Psoas muscle (tissue), 8 donors: Measurements from ENCODE around the gene GAB2. TPM values are rescaled to one million over a fixed set of nuclear protein-coding genes. Genes with fewer than 3 reads are reported as not detected.
"Not testable (repeated sequence)": the region's sequence is repeated elsewhere in the genome, so short reads cannot be mapped to it uniquely, and the experiment has no call there.

Experiments
- ATAC-seq, 4 donors: fragments of 200-7000 bp; cut with Tn5 transposase; one replicate each; pipeline ENCODE4 v1.9.1; 2020; ENCODE audit warnings: moderate library complexity in 3 of 4, mild to moderate bottlenecking in 2 of 4
- DNase-seq, 2 donors: peaks; one replicate each; pipeline ENCODE4 v3.0.0-alpha.2; 2020
- H3K27ac ChIP-seq: fragments of 200-600 bp; one replicate; pipeline ENCODE4 v1.8.0; 2022
- H3K27me3 ChIP-seq, 3 donors: fragments of 200-600 bp in 1 of 3; one replicate each; pipeline versions ENCODE4 v1.6.1 to v1.8.0; 2013 to 2022; ENCODE audit warnings: low read length in 2 of 3, mild to moderate bottlenecking in 2 of 3, moderate library complexity in 1 of 3; ENCODE audit not compliant: insufficient read depth in 3 of 3
- H3K36me3 ChIP-seq, 2 donors: fragments of 200-600 bp in 1 of 2; one replicate each; pipeline versions ENCODE4 v1.6.1 to v1.8.0; 2013 to 2022; ENCODE audit warnings: low read depth in 1 of 2, mild to moderate bottlenecking in 1 of 2, moderate library complexity in 1 of 2; ENCODE audit not compliant: insufficient read depth in 1 of 2
- H3K4me1 ChIP-seq: fragments of 200-600 bp; one replicate; pipeline ENCODE4 v1.8.0; 2022
- H3K4me3 ChIP-seq: fragments of 200-600 bp; one replicate; pipeline ENCODE4 v1.8.0; 2022; ENCODE audit warnings: mild to moderate bottlenecking
- H3K9me3 ChIP-seq: fragments of 200-600 bp; one replicate; pipeline ENCODE4 v1.8.0; 2022
- CTCF ChIP-seq: fragments of 200-600 bp; IDR thresholded peaks from one replicate; pipeline ENCODE4 v1.8.0; 2022; ENCODE audit warnings: antibody characterized with exemption
- WGBS, 3 donors: extraction: QIAGEN DNeasy Blood & Tissue Kit; methylation state at CpG; one replicate each; pipeline versions ENCODE4 v1.1.6 to v1.1.7; 2013; 5-methylcytosine and 5-hydroxymethylcytosine counted together
- intact Hi-C, 2 donors: fragments of 100-400 bp; cut with DNase I; formaldehyde crosslinking; loops; one replicate each; pipeline versions ENCODE4 v1.11.0 to v1.14.2; 2022
- polyA plus RNA-seq, 3 donors: library from polyadenylated mRNA; stranded (reverse); fragments of 200-250 nt; gene quantifications; one replicate each; pipeline ENCODE4 v1.2.3, GENCODE V29; 2013
- total RNA-seq, 4 donors: library from RNA; stranded (reverse); fragmentation: NEBNext Ultra II Directional in 2 of 4; extraction: Animal tissue kit (Norgen Biotek cat#: 25700) in 2 of 4; gene quantifications; one replicate each; pipeline versions ENCODE4 v1.2.1 to v1.2.4, GENCODE V29; 2021 to 2023
- donor health status: healthy with polysubstance abuse.
- donor health status: DM: no; HTN: no; CAD: no; lungs with moderate emphysema.
- donor health status: Bipolar disorder and iron deficiency.
- donor health status: healthy.
- donor health status: DM: yes; HTN: yes; CAD: no.
- donor health status: DM: no; HTN: no; CAD: no.
- donor health status: DM: no; HTN: no; CAD: no.
- donor health status: DM: yes; HTN: yes; CAD: no.

Gene GAB2
- total and polyA plus RNA-seq, 7 donors: 2.7 to 6.3 (median 4.7) TPM

- no peak for ATAC-seq
- Histone ChIP-seq H3K9me3 (no peaks in the 10 kb centered on the region), H3K4me1 (no peaks in the 10 kb centered on the region), H3K27ac (no peak overlapping the region), H3K4me3 (no peak overlapping the region), H3K27me3 (no peaks in the 10 kb centered on the region), H3K36me3 (peaks cover 0 to 22% of the 10 kb centered on the region in 2 donors)
- DNase-seq: no peak
- WGBS, 3 donors: 88% methylated on average over 7 of the region's 7 CpGs
- intact Hi-C loops: no loop called here
- no peak for TF ChIP-seq CTCF
Measured at GRCh38 chr11:78177216-78177615, 240.4 kb downstream of the GAB2 start.

DNA sequence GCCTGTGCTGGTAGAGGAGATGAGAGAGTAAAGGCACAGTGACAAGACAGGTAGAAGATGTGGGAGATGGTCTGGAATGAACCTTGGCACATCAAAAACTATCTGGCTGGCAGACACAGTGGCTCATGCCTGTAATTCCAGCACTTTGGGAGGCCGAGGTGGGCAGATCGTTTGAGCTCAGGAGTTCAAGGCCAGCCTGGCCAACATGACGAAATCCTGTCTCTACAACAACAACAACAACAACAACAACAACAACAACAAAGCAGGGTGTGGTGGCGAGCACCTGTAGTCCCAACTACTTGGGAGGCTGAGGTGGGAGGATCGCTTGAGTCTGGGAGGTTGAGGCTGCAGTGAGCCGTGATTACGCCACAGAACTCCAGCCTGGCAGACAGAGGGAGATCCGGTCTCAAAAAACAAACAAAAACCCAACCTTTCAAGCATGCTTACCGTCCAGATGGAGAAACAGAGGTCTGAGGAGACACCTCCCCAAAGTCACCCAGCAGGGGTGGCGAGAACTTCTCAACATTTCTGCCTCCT is 240.9 kb downstream of the GAB2 start:
- Histone ChIP-seq H3K4me3 (no peak overlapping the region), H3K36me3 (peaks cover 0 to 27% of the 10 kb centered on the region in 2 donors), H3K9me3 (no peaks in the 10 kb centered on the region), H3K4me1 (no peaks in the 10 kb centered on the region), H3K27me3 (no peaks in the 10 kb centered on the region), H3K27ac (no peak overlapping the region)
- DNase-seq (no peak), ATAC-seq (no peak)
- WGBS, 3 donors: 91 to 94% (median 93%) methylated on average over 10 of the region's 10 CpGs
- intact Hi-C loops: no loop called here
- no peak for TF ChIP-seq CTCF

DNA sequence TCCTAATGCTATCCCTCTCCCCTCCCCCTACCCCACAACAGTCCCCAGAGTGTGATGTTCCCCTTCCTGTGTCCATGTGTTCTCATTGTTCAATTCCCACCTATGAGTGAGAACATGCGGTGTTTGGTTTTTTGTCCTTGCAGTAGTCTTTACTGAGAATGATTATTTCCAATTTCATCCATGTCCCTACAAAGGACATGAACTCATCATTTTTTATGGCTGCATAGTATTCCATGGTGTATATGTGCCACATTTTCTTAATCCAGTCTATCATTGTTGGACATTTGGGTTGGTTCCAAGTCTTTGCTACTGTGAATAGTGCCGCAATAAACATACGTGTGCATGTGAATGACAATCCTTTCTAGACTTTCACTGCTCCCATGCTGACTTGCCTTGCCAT is 241.8 kb downstream of the GAB2 start:
- peaks cover 0 to 27% of the 10 kb centered on the region in 2 donors for H3K36me3 ChIP-seq
- 95 to 99% (median 98%) methylated on average over 3 of the region's 3 CpGs for WGBS, 3 donors
- H3K27ac ChIP-seq, H3K27me3 ChIP-seq, H3K4me1 ChIP-seq, H3K9me3 ChIP-seq, DNase-seq, intact Hi-C loops, ATAC-seq, H3K4me3 ChIP-seq: not testable (repeated sequence)

DNA sequence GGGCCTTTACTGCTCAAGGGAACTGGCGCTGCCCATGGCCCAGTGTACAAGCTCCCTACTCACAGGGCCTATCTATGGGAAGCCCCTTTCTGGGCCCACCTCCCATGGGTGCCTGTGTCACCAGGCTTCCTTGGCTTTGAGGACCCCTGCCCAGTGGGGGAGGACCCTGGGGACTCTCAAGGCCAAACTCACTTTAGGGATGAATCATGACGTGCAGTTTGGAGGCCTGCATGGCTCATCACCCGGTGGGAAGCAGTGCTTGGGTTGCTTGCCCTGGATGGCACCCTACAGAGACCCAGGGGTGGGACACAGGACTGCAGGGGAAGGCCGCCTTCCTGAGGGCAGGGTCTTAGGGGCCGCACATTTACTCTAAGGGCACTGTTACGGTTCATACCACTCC is 245.7 kb downstream of the GAB2 start:
- Histone ChIP-seq H3K4me1 (no peaks in the 10 kb centered on the region), H3K4me3 (no peak overlapping the region), H3K27me3 (no peaks in the 10 kb centered on the region), H3K27ac (no peak overlapping the region), H3K9me3 (no peaks in the 10 kb centered on the region), H3K36me3 (peaks cover 0 to 27% of the 10 kb centered on the region in 2 donors)
- TF ChIP-seq CTCF: no peak
- no peak for ATAC-seq
- 94 to 98% (median 95%) methylated on average over 6 of the region's 6 CpGs for WGBS, 3 donors
- no peak for DNase-seq
- intact Hi-C loops: no loop called here

- Histone ChIP-seq H3K36me3 (peaks cover 0 to 27% of the 10 kb centered on the region in 2 donors), H3K27ac (no peak overlapping the region), H3K9me3 (no peaks in the 10 kb centered on the region), H3K27me3 (no peaks in the 10 kb centered on the region), H3K4me1 (no peaks in the 10 kb centered on the region), H3K4me3 (no peak overlapping the region)
- ATAC-seq (no peak), DNase-seq (no peak)
- TF ChIP-seq CTCF: no peak
- intact Hi-C loops: no loop called here
- 80 to 89% (median 81%) methylated on average over 7 of the region's 7 CpGs for whole genome bisulfite sequencing, 3 donors
Measured at GRCh38 chr11:78170874-78171549, 246.6 kb downstream of the GAB2 start.
